GF-D8 (cell line): ENCODE results near the gene IGSF3.

Experiments
- DNase-seq: peaks from one replicate; lab custom pipeline; 2025; lab: John Stamatoyannopoulos, UW

The IGSF3 gene

DNA sequence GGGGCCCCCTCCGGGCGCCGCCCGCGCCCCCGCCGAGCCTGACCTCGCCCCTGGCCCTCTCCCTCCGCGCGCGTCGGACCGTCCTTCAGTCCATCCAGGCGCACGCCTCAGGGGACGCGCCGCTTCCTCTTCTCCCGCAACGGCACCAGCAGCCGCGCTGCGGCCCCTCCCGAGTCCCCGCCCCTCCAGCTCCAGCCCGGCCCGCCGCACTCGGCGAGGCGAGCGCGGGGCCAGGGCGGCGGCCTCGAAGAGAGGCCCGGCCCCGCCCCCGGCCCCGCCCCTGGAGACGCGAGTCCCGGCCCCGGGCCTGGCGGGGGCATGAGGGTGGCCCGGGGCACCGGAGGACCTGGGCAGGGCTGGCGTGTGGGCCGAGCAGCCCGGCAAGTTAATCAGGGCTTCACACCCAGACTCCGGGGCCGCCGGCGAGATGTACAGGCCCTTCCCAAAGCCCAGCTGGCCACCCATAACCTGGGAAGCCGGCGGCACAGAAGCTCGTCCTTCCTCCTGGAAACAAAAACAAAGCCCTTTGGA lies at the start of gene IGSF3:
TSS of gene IGSF3 (minus strand) at position 159 of the 531 bp plus-strand sequence. CDS start 1,407 bp downstream, outside the sequence.
- no peak for DNase-seq

GRCh38 chr1:116717318-116717717 lies 49.8 kb upstream of the IGSF3 start:
- DNase-seq = no peak

GRCh38 chr1:116716391-116716790 lies 48.9 kb upstream of the IGSF3 start:
- no peak for DNase-seq

DNA sequence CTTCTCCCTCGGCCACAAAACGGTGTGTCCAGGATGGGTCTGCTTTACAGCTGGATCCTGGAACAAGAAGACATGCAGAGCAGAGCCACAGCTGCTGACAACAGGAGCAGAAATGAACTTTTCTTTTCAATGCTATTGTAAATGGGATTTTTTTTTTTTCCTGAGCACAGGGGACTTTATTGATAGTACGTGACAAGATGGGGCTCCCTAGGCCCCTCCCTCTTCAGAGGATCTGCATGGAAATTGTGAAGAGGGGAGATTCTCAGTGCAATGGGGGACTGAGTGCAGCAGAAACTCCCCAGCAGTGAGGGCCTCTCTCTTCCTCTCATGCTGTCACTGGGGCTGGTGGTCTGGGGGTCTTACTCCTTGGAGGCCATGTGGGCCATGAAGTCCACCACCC lies 45.9 kb upstream of the IGSF3 start:
- DNase-seq = no peak

DNA sequence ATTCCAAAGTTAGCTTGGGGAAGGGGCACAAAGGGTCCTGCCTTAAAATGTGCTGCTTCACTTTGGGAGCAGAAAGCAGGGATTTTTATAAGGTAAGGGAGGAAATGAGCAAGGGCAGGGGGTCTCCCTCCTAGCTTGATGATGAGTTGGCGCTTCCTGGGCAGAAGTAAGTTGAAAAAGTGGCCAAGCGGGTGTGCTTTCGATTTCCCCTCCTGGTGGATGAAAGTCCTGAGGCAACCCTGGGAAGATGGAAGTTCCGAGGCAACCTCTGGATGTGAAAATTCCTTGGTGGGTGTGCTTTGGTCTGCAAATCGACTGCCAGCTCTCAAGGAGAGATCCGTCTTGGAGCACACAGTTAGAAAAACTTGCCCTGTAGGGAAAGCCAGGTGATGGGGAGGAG lies 45.0 kb upstream of the IGSF3 start:
- no peak for DNase-seq

DNA sequence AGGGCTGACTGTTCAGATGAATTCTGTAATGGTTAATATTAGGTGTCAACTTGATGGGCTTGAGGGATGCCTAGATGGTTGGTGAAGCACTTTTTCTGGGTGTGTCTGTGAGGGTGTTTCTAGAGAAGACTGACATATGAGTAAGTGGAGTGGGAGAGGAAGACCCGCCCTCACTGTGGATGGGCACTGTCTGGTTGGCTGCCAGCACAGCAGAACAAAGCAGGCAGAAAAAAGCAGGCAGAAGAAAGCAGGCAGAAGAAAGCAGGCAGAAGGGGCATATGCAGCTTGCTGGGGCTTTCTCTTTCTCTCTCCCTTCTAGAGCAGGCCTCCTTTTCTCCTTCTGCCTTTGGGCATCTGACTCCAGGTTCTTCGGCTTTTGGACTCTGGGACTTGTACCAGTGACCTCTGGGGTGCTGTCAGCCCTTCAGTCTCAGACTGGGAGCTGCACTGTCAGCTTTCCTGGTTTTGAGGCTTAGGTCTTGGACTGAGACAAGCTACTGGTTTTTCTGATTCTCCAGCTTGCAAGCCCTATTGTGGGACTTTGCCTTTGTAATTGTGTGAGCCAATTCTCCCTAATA lies 43.8 kb upstream of the IGSF3 start:
- no peak for DNase-seq

GRCh38 chr1:116710420-116711262 lies 43.1 kb upstream of the IGSF3 start:
- no peak for DNase-seq

DNA sequence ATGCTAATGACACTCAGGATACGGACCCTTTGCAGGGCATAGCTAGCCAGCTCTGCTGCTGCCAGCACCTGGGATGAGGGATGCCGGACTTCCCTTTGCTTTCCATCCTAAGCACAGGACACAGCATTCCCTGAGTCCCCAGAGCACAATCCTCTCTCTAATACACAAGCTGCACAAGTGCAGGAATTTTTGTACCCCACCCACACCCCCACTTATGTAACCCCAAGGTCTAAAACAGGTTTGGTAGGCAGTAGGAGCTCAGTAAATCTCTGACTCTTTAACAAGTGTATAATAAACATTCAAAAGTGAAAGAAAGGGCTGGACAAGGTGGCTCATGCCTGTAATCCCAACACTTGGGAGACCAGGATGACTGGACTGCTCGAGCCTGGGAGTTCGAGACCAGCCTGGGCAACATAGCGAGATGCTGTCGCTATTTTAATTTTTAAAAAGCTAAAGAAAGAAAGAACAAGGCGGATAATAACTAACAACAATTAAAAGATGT lies 42.2 kb upstream of the IGSF3 start:
- no peak for DNase-seq

DNA sequence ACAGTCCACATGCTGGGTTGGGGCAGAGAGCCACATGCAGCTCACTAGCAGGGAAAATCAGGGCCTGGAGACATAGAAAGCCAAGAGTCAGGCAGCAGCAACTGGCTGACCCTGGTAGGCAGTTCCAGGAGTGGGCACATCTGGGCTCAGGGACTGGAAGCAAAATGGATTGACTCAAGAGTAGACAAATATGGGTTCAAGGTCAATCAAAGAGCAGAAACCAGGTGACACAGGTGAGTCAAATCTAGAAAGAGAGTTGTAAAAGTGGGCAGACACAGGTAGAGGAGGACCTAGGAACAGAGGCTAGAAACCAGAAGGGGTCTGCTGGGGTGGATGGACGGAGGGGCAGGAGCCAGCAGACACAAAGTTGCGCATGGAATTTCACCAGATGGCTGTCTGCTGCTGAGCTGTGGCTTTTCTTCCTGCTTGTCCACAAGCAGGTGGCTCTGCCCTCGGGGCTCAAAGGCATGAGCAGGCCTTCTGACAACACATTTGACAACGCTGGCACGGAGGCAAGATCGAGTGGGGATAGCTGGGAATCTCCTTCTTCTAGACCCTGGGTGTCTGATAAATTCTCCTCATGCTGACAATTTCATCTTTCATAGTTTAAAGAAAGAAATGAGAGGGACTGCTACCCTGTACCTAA lies 40.8 kb upstream of the IGSF3 start:
- no peak for DNase-seq

GRCh38 chr1:116706841-116707240 lies 39.3 kb upstream of the IGSF3 start:
- no peak for DNase-seq

- DNase-seq = no peak
These were observed 38.6 kb upstream of the IGSF3 start for GRCh38 chr1:116706123-116706522.

GRCh38 chr1:116704278-116704677 lies 36.7 kb upstream of the IGSF3 start:
- DNase-seq = no peak

GRCh38 chr1:116699605-116700004 lies 32.1 kb upstream of the IGSF3 start:
- no peak for DNase-seq

DNA sequence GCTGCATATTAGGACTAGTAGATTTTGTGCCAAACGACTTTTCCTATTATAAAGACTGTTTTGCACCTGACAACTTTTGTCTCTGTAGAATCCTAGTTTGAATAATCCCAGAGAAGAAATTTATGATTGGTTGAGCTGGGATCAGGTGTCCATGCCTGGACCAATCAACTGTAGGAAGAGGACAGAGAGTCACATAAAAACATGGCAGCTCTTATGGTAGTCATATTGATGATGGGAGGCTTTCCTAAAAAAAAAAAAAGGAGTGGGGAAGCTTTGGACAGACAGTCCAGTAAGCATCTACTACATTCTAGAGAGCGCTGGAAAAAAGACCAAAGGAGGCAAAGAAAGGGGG lies 30.7 kb upstream of the IGSF3 start:
- no peak for DNase-seq

DNA sequence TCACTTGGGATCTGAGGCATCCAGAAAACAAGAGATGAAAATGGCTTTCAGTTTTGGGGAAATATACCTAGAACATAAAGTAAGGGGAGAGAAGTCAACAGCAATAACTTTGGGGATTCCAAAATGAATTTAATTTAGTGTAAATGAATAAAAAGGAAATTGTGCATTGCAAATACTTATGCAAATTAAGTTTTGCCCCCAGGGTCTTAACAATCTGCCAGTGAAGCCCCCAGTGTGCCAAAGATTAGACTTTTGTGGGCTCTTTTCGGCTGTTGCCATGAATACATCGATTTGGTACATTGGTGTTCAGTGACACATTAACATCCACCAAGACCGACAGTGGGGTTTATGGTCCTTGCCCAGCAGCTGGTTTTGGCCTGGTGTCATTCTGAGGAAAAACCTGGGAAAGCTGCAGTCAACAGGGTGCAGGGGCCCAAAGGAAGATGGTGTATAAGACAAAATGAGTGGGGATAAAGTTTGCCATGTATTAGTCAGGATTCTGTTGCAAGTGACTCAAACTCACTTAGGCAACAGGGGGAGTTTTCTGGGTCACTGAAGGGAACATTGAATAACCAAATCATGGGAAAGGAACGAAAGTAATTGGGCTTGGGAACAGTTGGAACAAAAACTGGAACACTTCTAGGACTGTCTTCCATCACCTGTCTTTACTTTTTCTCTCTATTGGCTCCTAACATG lies 30.2 kb upstream of the IGSF3 start:
- DNase-seq = no peak

DNA sequence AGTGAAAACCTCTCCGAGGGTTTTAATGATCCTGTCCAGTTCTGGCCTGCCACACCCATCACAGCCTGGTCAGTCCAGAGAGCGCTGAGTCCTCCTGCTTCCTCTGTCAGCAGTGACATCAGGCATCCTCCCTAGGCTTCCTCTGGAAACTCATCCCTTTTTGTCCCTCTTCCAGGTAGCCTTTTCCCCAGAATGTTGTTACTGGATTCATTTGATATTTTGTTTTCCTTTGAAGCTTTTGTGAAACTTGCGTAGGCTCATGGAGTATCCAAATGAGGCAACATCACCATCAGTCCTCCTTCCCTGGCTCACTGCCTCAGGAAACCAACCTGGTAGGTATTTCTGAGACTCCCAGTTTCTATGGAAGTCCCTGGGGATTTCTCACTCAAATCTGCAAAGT lies 27.0 kb upstream of the IGSF3 start:
- no peak for DNase-seq

DNA sequence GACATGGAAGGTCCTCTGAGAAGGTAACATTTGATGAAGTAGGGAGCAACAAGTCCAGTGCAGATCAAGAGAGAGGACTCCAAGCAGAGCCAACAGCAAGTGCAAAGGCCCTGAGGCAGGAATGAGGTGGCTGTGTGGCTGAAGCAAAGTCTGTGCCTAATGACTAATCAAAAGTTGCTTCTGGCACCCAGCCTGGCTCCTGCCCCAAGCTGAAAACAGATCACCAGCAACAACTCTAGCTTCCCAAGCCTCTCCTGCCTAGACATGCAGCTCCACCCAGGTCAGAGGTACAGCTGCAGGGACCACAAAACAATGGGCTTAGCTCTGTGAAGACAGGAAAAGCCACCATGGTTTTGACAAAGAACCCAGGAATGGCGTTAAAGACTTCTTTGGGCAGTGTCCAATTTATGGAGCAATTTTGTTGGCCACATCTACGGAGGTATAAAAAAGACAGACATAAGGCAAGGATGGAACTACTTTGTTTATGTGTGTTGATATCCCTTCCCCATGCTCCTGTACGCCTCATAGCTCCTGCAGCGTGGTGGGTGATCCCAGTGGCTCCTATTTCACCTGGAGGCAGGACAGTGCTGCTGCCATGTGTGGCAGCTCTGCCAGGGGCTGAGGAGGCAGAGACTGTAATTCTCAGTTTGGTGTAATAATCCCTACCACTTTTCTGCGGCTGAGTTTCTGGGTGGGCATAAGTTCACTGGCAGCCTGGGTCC lies 26.4 kb upstream of the IGSF3 start:
- no peak for DNase-seq

- DNase-seq = no peak
These were observed 25.3 kb upstream of the IGSF3 start for GRCh38 chr1:116692879-116693278.

- DNase-seq = no peak
These were observed 23.4 kb upstream of the IGSF3 start for GRCh38 chr1:116690849-116691406.

DNA sequence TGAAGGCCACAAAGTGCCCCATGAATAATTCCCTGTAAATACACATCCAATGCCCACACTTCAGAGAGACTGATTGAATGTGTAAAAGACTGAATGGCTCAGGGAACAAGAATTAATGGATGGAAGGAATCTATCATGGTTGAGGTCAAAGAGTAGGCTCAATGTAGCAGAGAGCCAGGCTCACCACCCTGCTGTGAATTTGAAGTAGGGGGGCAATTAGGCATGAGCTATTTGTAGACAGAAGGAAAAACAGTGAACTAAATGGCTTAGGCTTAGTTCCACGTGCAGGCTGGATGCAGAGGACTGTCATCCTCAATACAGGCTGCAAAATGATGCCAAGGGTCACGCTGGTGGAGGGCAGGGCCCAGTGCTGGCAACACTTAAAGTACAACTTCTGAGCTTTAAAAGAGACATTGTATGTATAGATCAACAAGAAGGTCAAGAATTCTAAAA lies 22.9 kb upstream of the IGSF3 start:
- no peak for DNase-seq

GRCh38 chr1:116686723-116687352 lies 19.3 kb upstream of the IGSF3 start:
- DNase-seq = no peak
